K562 (cell line): ENCODE data around the gene MYBPHL. TPM values are rescaled to one million over a fixed set of nuclear protein-coding genes. Genes with fewer than 3 reads are reported as not detected.
A peak's percentile ranks its signal among the peaks of the same experiment; 100 is the strongest.

Source experiments
- BRD4 ChIP-seq: fragments of 200-600 bp; sonication (generic); IDR thresholded peaks from 2 replicates; pipeline ENCODE4 v1.6.1; 2017; ENCODE audit warnings: inconsistent platforms
- CREM ChIP-seq: IDR thresholded peaks from 2 replicates; pipeline ENCODE4 v1.6.1; 2014; ENCODE audit warnings: antibody characterized with exemption, low read depth
- CXXC5 ChIP-seq: fragments of 250-450 bp; sonication (Bioruptor Pico); IDR thresholded peaks from 2 replicates; pipeline ENCODE4 v1.8.0; 2022; ENCODE audit warnings: inconsistent platforms, mild to moderate bottlenecking, moderate library complexity
- HSF4 ChIP-seq: fragments of 250-450 bp; sonication (Bioruptor Pico); IDR thresholded peaks from 2 replicates; pipeline ENCODE4 v2.1.2; 2022; ENCODE audit warnings: mild to moderate bottlenecking, moderate library complexity, borderline replicate concordance
- KLF16 ChIP-seq: IDR thresholded peaks from 2 replicates; pipeline ENCODE4 v1.6.1; 2016; ENCODE audit warnings: antibody characterized with exemption
- NCOR1 ChIP-seq: fragments of 450-650 bp; IDR thresholded peaks from 2 replicates; pipeline ENCODE4 v1.6.1; 2016; ENCODE audit warnings: mild to moderate bottlenecking, moderate library complexity
- SMAD4 ChIP-seq: fragments of 250-450 bp; sonication (Bioruptor Pico); conservative IDR thresholded peaks from 2 replicates; pipeline ENCODE4 v1.8.0; 2021; ENCODE audit warnings: inconsistent platforms, mild to moderate bottlenecking, moderate library complexity
- TSC22D4 ChIP-seq: fragments of 450-650 bp; IDR thresholded peaks from 2 replicates; pipeline ENCODE4 v1.6.1; 2016; ENCODE audit warnings: missing genetic modification characterization, missing biosample characterization, control low read depth
- ZC3H8 ChIP-seq: fragments of 450-650 bp; IDR thresholded peaks from 2 replicates; pipeline ENCODE4 v1.6.1; 2017
- ZFX ChIP-seq: sonication (generic); formaldehyde crosslinking; IDR thresholded peaks from 2 replicates; pipeline ENCODE4 v1.8.0; 2022; ENCODE audit warnings: mild to moderate bottlenecking, missing genetic modification reagents, moderate library complexity
- ZNF184 ChIP-seq: sonication (generic); formaldehyde crosslinking; IDR thresholded peaks from 2 replicates; pipeline ENCODE4 v1.5.0; 2020; ENCODE audit warnings: missing genetic modification reagents
- ZNF407 ChIP-seq: fragments of 450-650 bp; IDR thresholded peaks from 2 replicates; pipeline ENCODE4 v1.6.1; 2016; ENCODE audit warnings: low read depth
- polyA plus RNA-seq, 8 experiments: library from polyadenylated mRNA; depleted of rRNA in 4 of 8; stranded (reverse) in 5 of 8; unstranded in 3 of 8; fragments of >200 nt; fragmentation: Nextera tagmentation in 2 of 8; fragmentation: Illumina TruSeq in 1 of 8; extraction: Ambion mirVana in 2 of 8; extraction: Trizol in 1 of 8; gene quantifications; 2 replicates each; pipeline versions ENCODE4 v1.2.1 to v1.2.3, GENCODE V29; 2011 to 2014; ENCODE audit warnings: inconsistent platforms in 1 of 8, missing spikeins in 1 of 8
- total RNA-seq, 7 experiments: library from RNA; depleted of rRNA in 6 of 7; stranded (reverse); fragments of >200 nt in 6 of 7; fragmentation: Illumina TruSeq in 2 of 7; extraction: Trizol in 2 of 7; gene quantifications; 2 replicates each; pipeline versions ENCODE4 v1.2.1 to v1.2.3, GENCODE V29; 2011 to 2021; ENCODE audit warnings: low replicate concordance in 1 of 7
- TF ChIP-seq, protein P1 (sequence below), 2 experiments: fragments of 450-650 bp; IDR thresholded peaks; 2 replicates each; pipeline ENCODE4 v1.6.1; 2018; ENCODE audit warnings: mild to moderate bottlenecking in 2 of 2, low read depth in 1 of 2; ENCODE audit not compliant: partially characterized antibody in 2 of 2
- TF ChIP-seq, protein P2 (sequence below): conservative IDR thresholded peaks from 2 replicates; pipeline ENCODE4 v1.6.1; 2011; ENCODE audit warnings: low read depth, mild to moderate bottlenecking, low read length; ENCODE audit not compliant: control insufficient read depth

Gene MYBPHL
- total and polyA plus RNA-seq, 9 of the 15 experiments (the other 6 are each of a cell fraction or from before 2014, with no cell fraction given) = 0.20 to 1.9 (median 0.33) TPM

DNA sequence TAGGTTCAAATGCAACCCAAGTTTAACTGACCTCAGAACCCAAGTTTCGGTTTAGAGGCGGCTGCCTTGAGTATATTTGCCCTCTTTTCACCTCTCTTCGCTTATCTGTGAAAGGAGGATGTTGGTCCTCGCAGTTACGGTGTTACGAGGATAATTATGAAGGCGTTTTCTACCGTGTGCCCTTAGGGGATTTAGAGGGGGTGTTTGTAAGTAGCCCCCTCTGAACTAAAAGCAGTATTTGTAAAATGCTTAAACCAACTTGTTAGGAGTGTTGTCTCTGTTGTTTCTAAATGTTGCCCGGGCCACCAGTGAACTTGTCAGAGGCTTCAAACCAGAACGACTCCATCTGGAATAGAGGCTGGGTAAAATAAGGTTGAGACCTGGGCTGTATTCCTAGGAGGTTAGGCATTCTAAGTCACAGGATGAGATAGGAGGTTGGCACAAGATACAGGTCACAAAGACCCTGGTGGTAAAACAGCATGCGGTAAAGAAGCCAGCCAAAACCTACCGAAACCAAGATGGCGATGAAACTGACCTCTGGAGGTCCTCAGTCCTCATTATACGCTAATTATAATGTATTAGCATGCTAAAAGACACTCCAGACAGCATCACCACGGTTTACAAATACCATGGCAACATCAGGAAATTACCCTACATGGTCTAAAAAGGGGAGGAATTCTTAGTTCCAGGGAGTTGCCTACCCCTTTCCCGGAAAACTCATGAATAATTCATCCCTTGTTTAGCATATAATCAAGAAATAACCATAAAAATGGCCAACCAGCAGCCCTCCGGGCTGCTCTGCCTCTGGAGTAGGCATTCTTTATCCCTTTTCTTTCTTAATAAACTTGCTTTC is 22.8 kb downstream of the MYBPHL start (continued):
- 0 out of 2 replicates have a peak, but pooled peaks have one; percentile 7 for TF ChIP-seq ZNF407
- 0 out of 2 replicates have a peak, but pooled peaks have one; percentile 22 for TF ChIP-seq BRD4
- TF ChIP-seq HSF4 (CRISPR knock-in tag) = no peak
- no peak for TF ChIP-seq ZNF184 (CRISPR knock-in tag)
- TF ChIP-seq CREM = no peak
- TF ChIP-seq CXXC5 (CRISPR knock-in tag) = no peak
- no peak for TF ChIP-seq NCOR1
- no peak for TF ChIP-seq TSC22D4 (tag)
- 0 out of 2 replicates have a peak, but pooled peaks have one; percentile 5 for TF ChIP-seq SMAD4 (CRISPR knock-in tag)
- TF ChIP-seq ZC3H8 = no peak
- TF ChIP-seq, protein P1, sequence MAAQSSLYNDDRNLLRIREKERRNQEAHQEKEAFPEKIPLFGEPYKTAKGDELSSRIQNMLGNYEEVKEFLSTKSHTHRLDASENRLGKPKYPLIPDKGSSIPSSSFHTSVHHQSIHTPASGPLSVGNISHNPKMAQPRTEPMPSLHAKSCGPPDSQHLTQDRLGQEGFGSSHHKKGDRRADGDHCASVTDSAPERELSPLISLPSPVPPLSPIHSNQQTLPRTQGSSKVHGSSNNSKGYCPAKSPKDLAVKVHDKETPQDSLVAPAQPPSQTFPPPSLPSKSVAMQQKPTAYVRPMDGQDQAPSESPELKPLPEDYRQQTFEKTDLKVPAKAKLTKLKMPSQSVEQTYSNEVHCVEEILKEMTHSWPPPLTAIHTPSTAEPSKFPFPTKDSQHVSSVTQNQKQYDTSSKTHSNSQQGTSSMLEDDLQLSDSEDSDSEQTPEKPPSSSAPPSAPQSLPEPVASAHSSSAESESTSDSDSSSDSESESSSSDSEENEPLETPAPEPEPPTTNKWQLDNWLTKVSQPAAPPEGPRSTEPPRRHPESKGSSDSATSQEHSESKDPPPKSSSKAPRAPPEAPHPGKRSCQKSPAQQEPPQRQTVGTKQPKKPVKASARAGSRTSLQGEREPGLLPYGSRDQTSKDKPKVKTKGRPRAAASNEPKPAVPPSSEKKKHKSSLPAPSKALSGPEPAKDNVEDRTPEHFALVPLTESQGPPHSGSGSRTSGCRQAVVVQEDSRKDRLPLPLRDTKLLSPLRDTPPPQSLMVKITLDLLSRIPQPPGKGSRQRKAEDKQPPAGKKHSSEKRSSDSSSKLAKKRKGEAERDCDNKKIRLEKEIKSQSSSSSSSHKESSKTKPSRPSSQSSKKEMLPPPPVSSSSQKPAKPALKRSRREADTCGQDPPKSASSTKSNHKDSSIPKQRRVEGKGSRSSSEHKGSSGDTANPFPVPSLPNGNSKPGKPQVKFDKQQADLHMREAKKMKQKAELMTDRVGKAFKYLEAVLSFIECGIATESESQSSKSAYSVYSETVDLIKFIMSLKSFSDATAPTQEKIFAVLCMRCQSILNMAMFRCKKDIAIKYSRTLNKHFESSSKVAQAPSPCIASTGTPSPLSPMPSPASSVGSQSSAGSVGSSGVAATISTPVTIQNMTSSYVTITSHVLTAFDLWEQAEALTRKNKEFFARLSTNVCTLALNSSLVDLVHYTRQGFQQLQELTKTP (IDR thresholded peaks at IDR 0.05; ENCODE audit: low read depth in 1 of 2, partially characterized antibody in 2 of 2) = peak in 1 of 2 experiments; percentile 14
- TF ChIP-seq, protein P2, sequence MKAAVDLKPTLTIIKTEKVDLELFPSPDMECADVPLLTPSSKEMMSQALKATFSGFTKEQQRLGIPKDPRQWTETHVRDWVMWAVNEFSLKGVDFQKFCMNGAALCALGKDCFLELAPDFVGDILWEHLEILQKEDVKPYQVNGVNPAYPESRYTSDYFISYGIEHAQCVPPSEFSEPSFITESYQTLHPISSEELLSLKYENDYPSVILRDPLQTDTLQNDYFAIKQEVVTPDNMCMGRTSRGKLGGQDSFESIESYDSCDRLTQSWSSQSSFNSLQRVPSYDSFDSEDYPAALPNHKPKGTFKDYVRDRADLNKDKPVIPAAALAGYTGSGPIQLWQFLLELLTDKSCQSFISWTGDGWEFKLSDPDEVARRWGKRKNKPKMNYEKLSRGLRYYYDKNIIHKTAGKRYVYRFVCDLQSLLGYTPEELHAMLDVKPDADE = no peak
- no peak; the same call in 1 of the 2 replicates for TF ChIP-seq ZFX
- no peak for TF ChIP-seq KLF16
